ENCODE measurements around the gene SMIM41. TPM values are rescaled to one million over a fixed set of nuclear protein-coding genes. Genes with fewer than 3 reads are reported as not detected.

Gene SMIM41
- total RNA-seq, 4 donors from 2014 or later: not detected

DNA sequence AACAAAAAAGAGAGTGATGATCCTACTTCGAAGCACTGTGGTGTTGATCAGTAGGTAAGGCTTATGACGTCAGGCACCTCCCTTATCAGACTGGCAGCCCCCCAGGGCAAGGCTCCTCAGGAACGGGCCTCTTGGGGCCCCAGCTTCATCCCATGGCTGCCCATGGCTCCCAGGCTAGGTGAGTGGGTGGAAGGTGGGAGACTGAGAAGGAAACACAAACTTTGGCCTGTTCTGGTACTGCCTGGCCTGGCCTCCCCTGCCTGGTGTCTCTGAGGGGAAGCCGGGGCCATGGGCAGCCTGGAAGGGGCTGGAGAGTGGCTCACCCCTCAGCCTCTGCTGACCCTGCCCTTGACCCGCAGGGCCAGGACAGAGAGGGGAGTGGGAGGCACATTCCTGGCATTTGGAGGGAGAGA, 73.4 kb downstream of the SMIM41 start:
- in situ Hi-C loops (cut with MboI; ENCODE audit: low sequenced_read_pairs in 4 of 4) (loop anchor here in 1 of 4 donors (10.0 kb wide), 1 partner anchor 732 kb away; no protein-coding TSS in a partner anchor), intact Hi-C loops (cut with DNase I; ENCODE audit: low total_unique reads) (loop anchor here (1.0 kb wide), 1 partner anchor 174 kb away; no protein-coding TSS in a partner anchor)
- Histone ChIP-seq H3K4me1 (peaks cover 8 to 10% of the 10 kb centered on the region in 2 donors), H3K9me3 (no peaks in the 10 kb centered on the region), H3K36me3 (no peaks in the 10 kb centered on the region), H3K4me3 (no peak overlapping the region), H3K27ac (peak overlapping the region in 2 of 4 donors; percentile 24 to 40), H3K27me3 (no peaks in the 10 kb centered on the region)
- no peak for TF ChIP-seq POLR2A (IDR thresholded peaks at IDR 0.05)
- no peak for ATAC-seq
- no peak for DNase-seq

DNA sequence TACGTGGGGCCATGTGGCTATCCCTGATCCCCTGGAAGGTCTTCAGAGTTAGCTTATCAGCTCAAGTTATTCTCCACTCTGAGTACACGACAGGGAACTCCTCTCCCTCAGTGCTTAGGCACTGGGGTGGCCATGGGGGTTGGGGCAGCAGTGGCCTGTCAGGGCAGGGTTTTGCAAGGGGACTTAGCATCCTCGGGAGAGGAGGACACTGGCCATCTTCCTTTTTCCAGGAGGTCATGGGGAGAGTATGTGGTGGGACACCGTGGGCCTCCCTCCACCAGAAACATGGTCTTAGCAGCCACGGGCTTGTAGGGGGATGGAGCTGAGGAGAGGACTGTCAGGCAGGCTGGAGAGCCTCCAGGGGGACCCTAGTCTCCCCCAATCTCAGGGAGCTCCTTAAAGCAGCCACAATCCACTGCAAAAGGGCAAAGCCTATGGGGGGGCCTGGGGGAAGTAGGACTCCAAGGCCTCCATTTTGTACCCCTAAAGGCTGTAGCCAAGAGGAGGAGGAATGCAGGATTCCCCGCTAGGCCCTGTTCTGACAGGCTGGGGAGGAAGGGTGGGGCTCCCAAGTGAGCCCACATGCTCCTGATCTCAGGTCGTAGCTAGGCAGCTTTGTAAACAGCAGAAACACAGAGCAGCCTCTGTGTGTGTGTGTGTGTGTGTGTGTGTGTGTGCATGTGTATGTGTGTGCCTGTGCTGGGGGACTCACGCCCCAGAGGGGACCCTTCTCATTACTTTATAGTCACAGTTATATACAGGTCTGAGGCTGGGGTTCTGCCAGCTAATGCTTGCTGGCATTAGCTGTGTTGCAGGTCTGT, 75.8 kb downstream of the SMIM41 start:
- in situ Hi-C loops (cut with MboI; ENCODE audit: low sequenced_read_pairs in 4 of 4): loop anchor here (5.0 to 10.0 kb wide), 5 partner anchors 122 to 730 kb away; no protein-coding TSS in a partner anchor
- H3K4me1 ChIP-seq: peaks cover 0 to 6% of the 10 kb centered on the region in 2 donors
- ATAC-seq (no peak), DNase-seq (no peak)
- no peak overlapping the region for H3K4me3 ChIP-seq
- intact Hi-C loops (cut with DNase I; ENCODE audit: low total_unique reads): loop anchor here (5.0 kb wide), 1 partner anchor 827 kb away; no protein-coding TSS in a partner anchor
- TF ChIP-seq CTCF (IDR thresholded peaks at IDR 0.05 in 4 of 5, conservative IDR thresholded peaks at IDR 0.05 in 1 of 5) (no peak), POLR2A (IDR thresholded peaks at IDR 0.05) (no peak)
- no peak overlapping the region for H3K27ac ChIP-seq
- no peaks in the 10 kb centered on the region for H3K9me3 ChIP-seq
- H3K27me3 ChIP-seq: no peaks in the 10 kb centered on the region
- no peaks in the 10 kb centered on the region for H3K36me3 ChIP-seq

DNA sequence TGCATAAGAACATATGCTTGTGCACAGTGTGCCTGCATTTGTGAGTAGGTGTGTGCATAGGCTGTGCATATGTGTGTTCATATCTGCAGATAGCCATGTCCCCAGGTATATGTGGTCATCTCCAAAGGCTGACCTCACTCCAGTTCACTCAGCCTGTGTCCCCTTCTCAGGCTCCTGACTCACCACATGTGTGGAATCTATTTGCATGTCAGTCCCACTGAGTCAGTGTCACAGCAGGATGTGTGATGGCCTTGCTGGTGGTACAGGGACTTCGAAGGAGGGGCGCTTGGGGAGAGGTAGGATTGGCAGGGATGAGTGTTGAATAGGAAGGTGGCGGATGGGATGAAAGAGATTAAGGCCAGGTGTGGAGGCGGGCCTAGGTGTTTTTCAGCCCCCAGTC, 76.8 kb downstream of the SMIM41 start:
- Histone ChIP-seq H3K9me3 (no peaks in the 10 kb centered on the region), H3K36me3 (no peaks in the 10 kb centered on the region), H3K27me3 (no peaks in the 10 kb centered on the region), H3K27ac (no peak overlapping the region), H3K4me1 (peaks cover 0 to 6% of the 10 kb centered on the region in 2 donors), H3K4me3 (no peak overlapping the region)
- ATAC-seq: no peak
- in situ Hi-C loops (cut with MboI; ENCODE audit: low sequenced_read_pairs in 4 of 4) (loop anchor here (5.0 to 10.0 kb wide), 5 partner anchors 121 to 728 kb away; no protein-coding TSS in a partner anchor), intact Hi-C loops (cut with DNase I; ENCODE audit: low total_unique reads) (loop anchor here (1.0 to 5.0 kb wide), 4 partner anchors 56 to 826 kb away; no protein-coding TSS in a partner anchor)
- no peak for DNase-seq
- TF ChIP-seq POLR2A (IDR thresholded peaks at IDR 0.05) (no peak), CTCF (IDR thresholded peaks at IDR 0.05 in 4 of 5, conservative IDR thresholded peaks at IDR 0.05 in 1 of 5) (no peak)

DNA sequence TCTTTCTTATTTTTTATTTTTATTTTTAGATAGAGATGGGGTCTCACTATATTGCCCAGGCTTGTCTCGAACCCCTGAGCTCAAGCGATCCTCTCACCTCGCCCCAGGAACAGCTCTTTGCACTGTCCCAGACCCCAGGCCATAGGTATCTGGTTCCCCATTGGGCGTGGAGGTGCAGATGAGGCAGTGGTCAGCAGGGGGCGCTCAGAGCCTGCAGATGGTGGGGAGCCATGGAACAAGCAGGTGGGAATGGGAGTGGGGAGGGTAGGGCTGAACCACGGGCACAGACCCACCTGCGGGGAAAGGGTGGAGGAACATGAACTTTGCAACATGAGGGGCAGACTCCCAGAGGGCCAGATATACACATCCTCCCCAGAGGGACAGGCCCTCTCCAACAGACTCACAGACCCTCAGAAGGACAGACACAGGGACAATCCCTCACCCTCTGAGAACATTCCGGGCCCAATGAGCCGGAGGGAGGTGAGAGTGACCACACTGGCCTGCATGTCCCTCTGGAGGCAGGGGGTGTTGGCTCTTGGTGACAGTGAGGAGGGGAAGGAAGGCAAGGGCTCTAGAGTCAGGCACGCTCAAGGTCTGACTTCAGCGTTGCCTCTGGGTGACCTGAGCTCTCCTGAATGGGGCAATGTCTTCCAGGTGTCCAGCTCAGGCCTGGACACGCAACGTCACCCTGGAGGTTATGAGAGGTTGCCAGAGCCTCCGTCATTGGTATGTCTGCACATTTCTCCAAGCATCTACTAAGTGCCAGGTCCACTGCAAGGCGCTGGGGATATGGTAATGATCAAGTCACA, 77.5 kb downstream of the SMIM41 start:
- in situ Hi-C loops (cut with MboI; ENCODE audit: low sequenced_read_pairs in 4 of 4) (loop anchor here (5.0 to 10.0 kb wide), 5 partner anchors 120 to 728 kb away; no protein-coding TSS in a partner anchor), intact Hi-C loops (cut with DNase I; ENCODE audit: low total_unique reads) (loop anchor here (1.0 to 5.0 kb wide), 4 partner anchors 56 to 825 kb away; no protein-coding TSS in a partner anchor)
- no peaks in the 10 kb centered on the region for H3K9me3 ChIP-seq
- DNase-seq: peak; percentile 55 to 67
- no peaks in the 10 kb centered on the region for H3K27me3 ChIP-seq
- H3K27ac ChIP-seq: no peak overlapping the region
- H3K4me3 ChIP-seq: no peak overlapping the region
- ATAC-seq: peak; percentile 69 to 74
- H3K4me1 ChIP-seq: peaks cover 0 to 3% of the 10 kb centered on the region in 2 donors
- no peak for TF ChIP-seq POLR2A (IDR thresholded peaks at IDR 0.05)
- peak; percentile 90 to 95 (median 93) for TF ChIP-seq CTCF (IDR thresholded peaks at IDR 0.05 in 4 of 5, conservative IDR thresholded peaks at IDR 0.05 in 1 of 5)
- no peaks in the 10 kb centered on the region for H3K36me3 ChIP-seq
